HCT116 (cell line): ENCODE measurements around the gene LMBR1. TPM values are rescaled to one million over a fixed set of nuclear protein-coding genes. Genes with fewer than 3 reads are reported as not detected.

Experiments
- ATAC-seq: fragments of 200-7000 bp; cut with Tn5 transposase; 2 replicates; pipeline ENCODE4 v1.9.1; 2020; ENCODE audit warnings: mild to moderate bottlenecking, moderate library complexity
- BruUV-seq: library from RNA; stranded (reverse); fragments of 400-500 nt; replicated peaks from 2 replicates; lab custom pipeline; 2021; lab: Mats Ljungman, UMichigan
- CTCF ChIA-PET: fragments of 300-600 bp; sonication (Branson Sonifier 250); formaldehyde crosslinking; loops from one replicate; lab custom pipeline; 2021; ENCODE audit warnings: antibody characterized with exemption; lab: Charles Lee
- POLR2A ChIA-PET: fragments of 300-600, 350-600 bp; sonication (Branson Sonifier 250); formaldehyde crosslinking; loops from one replicate; lab custom pipeline; 2021; ENCODE audit warnings: antibody characterized with exemption; lab: Charles Lee
- RAD21 ChIA-PET, 2 experiments: fragments of 300-600 bp; sonication (Branson Sonifier 250); formaldehyde crosslinking; loops; one replicate each; lab custom pipeline; 2023; ENCODE audit warnings: low total read pairs in 2 of 2; ENCODE audit not compliant: uncharacterized antibody in 2 of 2, unreplicated experiment in 2 of 2, low non-redundant PET in 1 of 2; lab: Charles Lee
- DNase-seq: peaks from one replicate; pipeline ENCODE4 v3.0.0-alpha.2; 2010; ENCODE audit warnings: low read depth, low spot score
- H2AFZ ChIP-seq: fragments of 200-600 bp; shearing (Covaris generic), sonication (generic); 2 replicates; pipeline ENCODE4 v1.6.1; 2017; ENCODE audit warnings: low read depth, mixed run types, mixed read lengths, antibody characterized with exemption, low read length; ENCODE audit not compliant: poor library complexity, severe bottlenecking
- H3K27ac ChIP-seq: 2 replicates; pipeline ENCODE4 v1.5.1; 2012; ENCODE audit warnings: low read depth, low read length
- H3K27me3 ChIP-seq: fragments of 200-600 bp; sonication (generic); 2 replicates; pipeline ENCODE4 v1.6.1; 2016; ENCODE audit warnings: mixed run types, low read length, mixed read lengths; ENCODE audit not compliant: insufficient read depth
- H3K36me3 ChIP-seq, 2 experiments: fragments of 200-500 bp in 1 of 2; fragments of 200-600 bp in 1 of 2; sonication (Bioruptor generic) in 1 of 2; sonication (generic) in 1 of 2; 2 replicates each; pipeline versions ENCODE4 v1.5.1 to v1.6.1; 2014 to 2016; ENCODE audit warnings: low read length in 2 of 2, inconsistent platforms in 1 of 2, mixed read lengths in 1 of 2, mixed run types in 1 of 2; ENCODE audit not compliant: insufficient read depth in 2 of 2, control insufficient read depth in 1 of 2
- H3K4me1 ChIP-seq, 2 experiments: fragments of 200-600 bp in 1 of 2; sonication (generic) in 1 of 2; 2 replicates each; pipeline versions ENCODE4 v1.5.1 to v1.6.1; 2012 to 2017; ENCODE audit warnings: low read length in 2 of 2, inconsistent platforms in 1 of 2, mild to moderate bottlenecking in 1 of 2, mixed read lengths in 1 of 2, mixed run types in 1 of 2, moderate library complexity in 1 of 2; ENCODE audit not compliant: insufficient read depth in 2 of 2, control insufficient read depth in 1 of 2
- H3K4me2 ChIP-seq: fragments of 200-600 bp; sonication (generic); 2 replicates; pipeline ENCODE4 v1.6.1; 2017; ENCODE audit warnings: mixed run types, low read length, mixed read lengths
- H3K4me3 ChIP-seq, 2 experiments: fragments of 200-600 bp in 1 of 2; sonication (generic) in 1 of 2; replicated peaks in 1 of 2; 2 replicates each; pipeline ENCODE4 v1.5.1; 2011 to 2016; ENCODE audit warnings: low read length in 2 of 2, control low read depth in 1 of 2, low read depth in 1 of 2, mild to moderate bottlenecking in 1 of 2, mixed read lengths in 1 of 2, mixed run types in 1 of 2
- H3K79me2 ChIP-seq: fragments of 200-600 bp; sonication (generic); 2 replicates; pipeline ENCODE4 v1.6.1; 2017; ENCODE audit warnings: mild to moderate bottlenecking, mixed run types, low read length, moderate library complexity, mixed read lengths; ENCODE audit not compliant: insufficient read depth
- H3K9ac ChIP-seq: fragments of 200-600 bp; sonication (generic); 2 replicates; pipeline ENCODE4 v1.6.1; 2016; ENCODE audit warnings: low read length, mixed read lengths
- H3K9me2 ChIP-seq: fragments of 200-600 bp; sonication (generic), shearing (Covaris generic); 2 replicates; pipeline ENCODE4 v1.6.1; 2017; ENCODE audit warnings: mixed run types, mild to moderate bottlenecking, moderate library complexity; ENCODE audit not compliant: insufficient read depth
- H3K9me3 ChIP-seq, 2 experiments: fragments of 200-500 bp in 1 of 2; fragments of 200-600 bp in 1 of 2; sonication (Bioruptor generic) in 1 of 2; sonication (generic) in 1 of 2; 2 replicates each; pipeline ENCODE4 v1.6.1; 2014 to 2017; ENCODE audit warnings: low read length in 2 of 2, mixed read lengths in 2 of 2, inconsistent platforms in 1 of 2, low read depth in 1 of 2, mild to moderate bottlenecking in 1 of 2, mixed run types in 1 of 2, moderate library complexity in 1 of 2; ENCODE audit not compliant: control insufficient read depth in 1 of 2, insufficient read depth in 1 of 2
- H4K20me1 ChIP-seq: fragments of 200-600 bp; sonication (generic), shearing (Covaris generic); 2 replicates; pipeline ENCODE4 v1.6.1; 2017; ENCODE audit warnings: mixed run types, mild to moderate bottlenecking, moderate library complexity; ENCODE audit not compliant: insufficient read depth
- CTCF ChIP-seq, 3 experiments: fragments of 200-600 bp in 1 of 3; sonication (generic) in 1 of 3; IDR thresholded peaks in 2 of 3; conservative IDR thresholded peaks in 1 of 3; 2 replicates each; pipeline ENCODE4 v1.5.1; 2012 to 2017; ENCODE audit warnings: low read depth in 2 of 3, low read length in 2 of 3, antibody characterized with exemption in 1 of 3, borderline replicate concordance in 1 of 3, control low read depth in 1 of 3, mild to moderate bottlenecking in 1 of 3, mixed read lengths in 1 of 3, mixed run types in 1 of 3, moderate library complexity in 1 of 3; ENCODE audit not compliant: insufficient read depth in 1 of 3
- EZH2 ChIP-seq: fragments of 200-600 bp; sonication (generic); IDR thresholded peaks from 2 replicates; pipeline ENCODE4 v1.6.1; 2017; ENCODE audit warnings: antibody characterized with exemption, mixed run types
- FOSL1 ChIP-seq: IDR thresholded peaks from 2 replicates; pipeline ENCODE4 v1.6.1; 2012; ENCODE audit warnings: low read depth
- JUND ChIP-seq: IDR thresholded peaks from 2 replicates; pipeline ENCODE4 v1.6.1; 2012
- MAX ChIP-seq: IDR thresholded peaks from 2 replicates; pipeline ENCODE4 v1.6.1; 2012
- POLR2AphosphoS5 ChIP-seq: IDR thresholded peaks from 2 replicates; pipeline ENCODE4 v1.6.1; 2011; ENCODE audit warnings: mild to moderate bottlenecking, low read depth, low read length, moderate library complexity
- REST ChIP-seq: IDR thresholded peaks from 2 replicates; pipeline ENCODE4 v1.6.1; 2012; ENCODE audit warnings: low read depth
- YY1 ChIP-seq: IDR thresholded peaks from 2 replicates; pipeline ENCODE4 v1.6.1; 2011; ENCODE audit warnings: low read length, low read depth, moderate library complexity, mild to moderate bottlenecking; ENCODE audit not compliant: insufficient replicate concordance; ENCODE audit errors: extremely low read depth
- ZNF274 ChIP-seq: fragments of 200-500 bp; sonication (Bioruptor generic); IDR thresholded peaks from 2 replicates; pipeline ENCODE4 v1.6.1; 2014; ENCODE audit warnings: mild to moderate bottlenecking, low read depth, low read length, inconsistent platforms
- intact Hi-C: fragments of 100-400 bp; cut with micrococcal nuclease; formaldehyde crosslinking; loops from 2 replicates; pipeline ENCODE4 v1.10.0; 2022
- total RNA-seq: library from RNA; stranded (reverse); gene quantifications from one replicate; pipeline ENCODE4 v1.2.1, GENCODE V29; 2021; ENCODE audit not compliant: unreplicated experiment

The LMBR1 gene
- total RNA-seq, 1 experiment from 2014 or later, result 84.0 TPM

- ATAC-seq (no peak), DNase-seq (no peak)
- Histone ChIP-seq H3K9ac (no peak overlapping the region), H4K20me1 (no peaks in the 10 kb centered on the region), H3K27ac (no peak overlapping the region), H3K27me3 (no peaks in the 10 kb centered on the region), H3K4me3 (no peak overlapping the region), H3K4me1 (no peaks in the 10 kb centered on the region), H3K36me3 (no peaks in the 10 kb centered on the region), H3K9me2 (no peaks in the 10 kb centered on the region), H3K79me2 (no peaks in the 10 kb centered on the region; the same call in 1 of the 2 replicates), H2AFZ (no peak overlapping the region), H3K4me2 (no peak overlapping the region), H3K9me3 (no peaks in the 10 kb centered on the region)
- no TSS peak for BruUV-seq
- intact Hi-C loops, result no loop called here
- ChIA-PET RAD21 (no interaction called here), CTCF (no interaction called here), POLR2A (no interaction called here)
- TF ChIP-seq CTCF (IDR thresholded peaks at IDR 0.05 in 2 of 3, conservative IDR thresholded peaks at IDR 0.05 in 1 of 3; ENCODE audit: borderline replicate concordance in 1 of 3, insufficient read depth in 1 of 3, low read depth in 2 of 3, low read length in 2 of 3), result no peak
- TF ChIP-seq JUND, result no peak
- no peak for TF ChIP-seq FOSL1
- no peak for TF ChIP-seq REST
- TF ChIP-seq EZH2, result no peak
- TF ChIP-seq ZNF274, result no peak
- no peak for TF ChIP-seq MAX
- no peak for TF ChIP-seq POLR2AphosphoS5
- TF ChIP-seq YY1, result no peak
Measured at GRCh38 chr7:156792611-156793010, 100.4 kb downstream of the LMBR1 start.
